ENCODE measurements around the gene HBZ.
"Not testable (repeated sequence)": the region's sequence is repeated elsewhere in the genome, so short reads cannot be mapped to it uniquely, and the experiment has no call there.

Gene HBZ

DNA sequence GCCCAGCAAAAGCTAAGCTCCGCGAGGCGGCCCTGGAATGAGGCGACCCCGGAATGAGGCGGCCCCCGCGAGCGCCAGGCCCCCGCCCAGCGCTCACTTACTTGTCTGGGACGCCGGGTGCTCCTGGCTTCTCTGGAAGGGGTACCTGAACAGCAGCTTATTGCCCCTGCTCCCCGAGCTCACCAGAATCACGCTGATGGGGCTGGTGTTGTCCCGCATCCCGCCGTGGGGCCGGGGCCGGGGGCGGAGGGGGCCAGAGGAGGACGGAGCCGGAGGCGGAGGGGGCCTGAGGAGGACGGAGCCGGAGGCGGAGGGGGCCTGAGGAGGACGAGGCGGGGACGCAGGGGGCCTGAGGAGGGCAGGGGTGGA lies 14.4 kb upstream of the HBZ start:
- FAIRE-seq = no peak

DNA sequence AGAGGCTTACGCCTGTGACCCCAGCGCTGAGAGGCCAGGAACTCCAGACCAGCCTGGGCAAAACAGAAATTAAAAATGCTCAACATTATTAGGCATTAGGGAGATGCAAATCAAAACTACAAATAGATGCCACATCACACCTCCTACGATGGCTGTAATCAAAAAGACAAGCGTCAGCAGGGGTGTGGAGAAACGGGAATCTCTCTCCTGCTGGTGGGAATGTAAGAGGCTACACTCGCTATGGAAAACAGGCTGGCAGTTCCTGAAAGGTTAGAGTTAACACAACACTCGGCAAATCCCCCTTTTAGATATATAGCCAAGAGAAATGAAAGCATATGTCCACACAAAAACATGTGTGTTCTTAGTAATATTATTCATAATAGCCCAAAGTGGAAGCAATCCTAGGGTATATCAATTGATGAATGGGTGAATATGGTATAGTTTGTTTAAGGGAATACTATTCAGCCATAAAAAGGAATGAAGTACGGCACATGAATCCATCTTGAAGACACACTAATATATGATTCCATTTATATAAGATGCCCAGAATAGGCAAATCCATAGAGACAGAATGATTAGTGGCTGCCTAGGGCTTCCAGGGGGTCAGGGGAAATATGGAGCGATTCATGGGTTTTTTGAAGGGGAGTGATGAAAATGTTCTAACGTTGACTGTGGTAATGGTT lies 12.1 kb upstream of the HBZ start:
- FAIRE-seq = no peak

DNA sequence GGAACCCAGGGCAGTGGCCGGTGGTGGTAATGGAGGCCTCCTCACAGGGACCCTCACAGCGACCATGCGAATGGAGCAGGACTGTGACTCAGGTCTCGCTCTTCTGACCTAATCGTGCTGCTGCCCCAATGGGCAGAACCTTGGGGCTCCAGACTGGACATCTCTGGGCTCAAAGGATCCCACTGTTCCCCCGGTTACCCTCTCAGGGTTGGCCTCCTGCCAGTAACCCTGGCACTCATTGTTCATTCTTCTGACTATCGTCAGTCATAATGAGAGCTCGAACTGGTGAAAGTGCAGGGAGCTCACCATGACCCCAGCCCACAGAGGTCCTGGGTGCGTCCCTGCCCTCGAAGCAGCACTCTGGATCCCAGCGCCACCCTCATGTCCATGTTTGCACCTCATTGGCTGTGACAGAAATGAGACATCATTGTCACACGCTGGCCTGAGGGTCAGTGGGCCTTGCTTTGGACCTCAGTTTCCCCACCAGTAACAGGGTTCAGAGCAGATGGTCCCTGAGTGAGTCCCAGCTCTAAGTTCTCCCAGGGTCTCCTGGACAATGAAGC lies 10.0 kb upstream of the HBZ start:
- no peak for FAIRE-seq

DNA sequence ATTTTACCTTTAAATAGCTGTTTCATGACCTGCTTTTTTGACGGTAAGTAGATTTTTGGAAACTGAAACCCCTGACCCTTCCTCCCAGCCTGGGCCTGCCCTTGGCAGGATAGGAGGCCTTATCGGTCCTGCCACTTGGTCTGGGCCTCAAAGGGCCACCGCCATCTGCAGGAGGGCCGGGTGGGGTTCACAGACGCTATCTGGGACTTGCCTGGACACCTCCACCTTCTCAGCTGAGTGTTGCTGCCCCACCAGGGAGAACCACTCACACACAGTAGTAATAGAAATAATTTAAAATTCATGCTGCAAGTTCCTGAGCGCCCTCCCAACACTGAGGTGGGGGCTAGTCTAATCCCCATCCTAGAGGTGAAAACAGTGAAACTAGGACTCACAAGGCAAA lies 9.4 kb upstream of the HBZ start:
- no peak for FAIRE-seq

DNA sequence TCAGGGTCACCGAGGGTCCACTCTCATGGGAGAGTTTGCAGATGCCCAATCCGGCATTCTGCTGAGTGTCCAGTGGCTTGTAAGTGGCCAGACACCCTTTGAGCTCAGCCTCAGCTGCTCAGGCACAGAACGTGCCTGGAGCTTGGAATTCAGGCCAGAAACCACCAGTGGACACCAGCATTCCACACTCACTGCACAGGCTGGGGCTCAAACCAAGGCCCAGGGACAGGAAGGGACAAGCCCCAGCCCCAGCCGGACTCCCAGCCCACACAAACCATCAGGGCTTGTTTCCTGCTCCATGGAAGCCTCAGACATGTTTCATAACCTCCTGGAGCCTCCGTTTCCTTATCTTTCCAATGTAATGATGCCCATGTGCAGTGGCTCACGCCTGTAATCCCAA lies 9.0 kb upstream of the HBZ start:
- no peak for FAIRE-seq

DNA sequence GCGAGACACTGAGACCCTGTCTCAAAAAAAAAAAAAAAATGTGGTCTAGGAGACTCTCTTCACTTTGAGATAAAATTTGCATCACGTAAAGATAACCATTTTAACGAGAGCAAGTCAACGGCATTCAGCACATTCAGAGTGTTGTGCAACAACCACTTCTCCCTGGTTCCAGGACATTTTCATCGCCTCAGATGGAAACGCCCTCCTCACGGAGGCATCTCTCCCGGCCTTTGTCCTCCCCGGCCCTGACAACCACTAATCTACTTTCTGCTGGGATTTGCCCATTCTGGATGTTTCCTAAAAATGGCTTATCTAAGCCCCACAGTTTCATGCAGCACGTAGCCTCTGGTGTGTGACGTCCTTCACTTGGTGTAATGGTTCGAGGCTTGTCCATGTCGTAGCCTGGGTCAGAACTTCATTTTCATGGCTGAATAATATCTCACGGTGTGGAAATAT lies 7.6 kb upstream of the HBZ start:
- FAIRE-seq = no peak

DNA sequence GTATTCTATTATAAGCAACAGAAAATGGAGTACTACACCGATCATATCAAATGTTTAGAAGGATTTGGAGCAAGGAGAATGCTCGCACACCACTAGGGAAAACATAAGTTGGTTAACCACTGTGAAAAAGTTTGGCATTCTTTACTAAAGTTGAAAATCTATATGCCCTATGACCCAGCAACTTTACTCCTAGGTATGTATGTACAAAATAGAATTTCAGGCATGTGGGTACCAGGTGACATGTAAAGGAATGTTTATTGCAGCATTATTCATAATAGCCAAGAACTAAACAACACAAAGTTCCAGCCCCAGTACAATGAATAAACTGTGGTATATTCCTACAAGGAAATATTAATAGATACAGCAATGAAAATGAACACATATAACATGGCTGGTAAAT lies 5.8 kb upstream of the HBZ start:
- FAIRE-seq = no peak

DNA sequence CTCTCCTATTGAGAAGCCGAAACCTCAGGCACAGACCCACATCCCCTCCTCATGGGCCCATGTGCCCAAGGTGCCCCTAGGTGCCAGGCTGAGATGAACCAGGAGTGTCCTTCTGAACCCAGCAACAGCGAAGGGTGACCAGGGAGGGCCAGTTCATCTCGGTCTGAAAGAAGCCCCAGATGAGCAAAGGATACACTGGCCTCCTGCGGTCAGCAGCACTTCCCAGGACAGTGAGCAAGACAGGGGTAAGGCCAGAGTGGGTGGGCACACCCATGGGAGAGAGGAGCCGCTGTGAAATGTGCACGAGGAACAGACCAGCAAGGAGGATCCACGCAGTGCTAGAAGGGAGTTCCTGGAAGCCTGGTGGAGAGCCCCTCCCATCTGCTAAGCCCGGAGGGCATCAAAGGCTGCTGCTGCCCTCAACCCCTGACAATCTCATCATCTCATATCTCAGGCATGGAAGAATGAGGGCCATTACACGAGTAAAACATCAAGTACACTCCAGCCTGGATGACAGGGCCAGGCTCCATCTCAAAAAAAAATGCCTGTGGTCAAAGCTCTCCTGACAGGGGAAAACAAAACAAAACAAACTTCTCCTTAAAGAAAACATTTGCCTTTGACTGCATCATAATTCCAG lies 3.3 kb upstream of the HBZ start:
- FAIRE-seq = no peak

DNA sequence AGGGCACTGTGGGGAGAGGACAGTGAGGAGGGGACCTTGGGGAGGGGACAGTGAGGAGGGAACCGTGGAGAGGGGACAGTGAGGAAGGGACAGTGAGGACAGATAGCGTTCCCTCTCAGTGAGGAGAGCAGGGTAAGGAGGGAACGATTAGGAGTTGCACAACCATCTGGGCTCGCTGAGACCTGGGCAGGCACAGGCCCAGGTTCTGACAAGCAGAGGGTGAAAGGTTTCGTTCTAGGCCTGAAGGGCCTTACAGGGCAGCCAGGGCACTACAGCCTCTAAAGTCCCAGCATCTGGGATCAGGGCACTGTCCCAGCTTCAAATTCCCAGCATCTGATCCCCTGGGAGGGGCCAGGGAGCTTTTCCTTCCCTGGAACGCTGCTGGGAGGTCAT lies 681 bp downstream of the HBZ start:
- not testable (repeated sequence) for FAIRE-seq

DNA sequence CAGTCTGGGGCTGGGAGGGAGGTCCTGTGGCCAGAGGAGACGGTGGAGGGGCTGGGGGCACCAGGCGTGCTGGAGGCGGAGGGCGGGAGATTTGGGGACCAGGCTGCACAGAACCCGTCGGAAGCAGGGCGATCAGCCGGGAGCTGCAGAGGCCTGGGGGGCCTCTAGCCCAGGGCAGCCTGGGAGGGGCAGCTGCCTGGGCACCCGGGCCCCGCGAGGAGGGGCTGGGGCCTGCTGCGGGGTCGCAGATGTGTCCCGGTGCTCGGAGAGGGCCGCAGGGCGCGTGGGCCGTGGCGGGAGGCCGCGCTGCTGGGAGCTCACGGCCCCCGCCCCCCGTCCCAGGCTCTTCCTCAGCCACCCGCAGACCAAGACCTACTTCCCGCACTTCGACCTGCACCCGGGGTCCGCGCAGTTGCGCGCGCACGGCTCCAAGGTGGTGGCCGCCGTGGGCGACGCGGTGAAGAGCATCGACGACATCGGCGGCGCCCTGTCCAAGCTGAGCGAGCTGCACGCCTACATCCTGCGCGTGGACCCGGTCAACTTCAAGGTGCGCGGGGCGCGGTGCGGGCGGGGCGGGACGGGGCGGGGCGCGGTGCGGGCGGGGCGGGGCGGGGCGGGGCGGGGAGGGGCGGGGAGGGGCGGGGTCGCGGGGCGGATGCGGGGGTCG lies 1.2 kb downstream of the HBZ start:
- not testable (repeated sequence) for FAIRE-seq

DNA sequence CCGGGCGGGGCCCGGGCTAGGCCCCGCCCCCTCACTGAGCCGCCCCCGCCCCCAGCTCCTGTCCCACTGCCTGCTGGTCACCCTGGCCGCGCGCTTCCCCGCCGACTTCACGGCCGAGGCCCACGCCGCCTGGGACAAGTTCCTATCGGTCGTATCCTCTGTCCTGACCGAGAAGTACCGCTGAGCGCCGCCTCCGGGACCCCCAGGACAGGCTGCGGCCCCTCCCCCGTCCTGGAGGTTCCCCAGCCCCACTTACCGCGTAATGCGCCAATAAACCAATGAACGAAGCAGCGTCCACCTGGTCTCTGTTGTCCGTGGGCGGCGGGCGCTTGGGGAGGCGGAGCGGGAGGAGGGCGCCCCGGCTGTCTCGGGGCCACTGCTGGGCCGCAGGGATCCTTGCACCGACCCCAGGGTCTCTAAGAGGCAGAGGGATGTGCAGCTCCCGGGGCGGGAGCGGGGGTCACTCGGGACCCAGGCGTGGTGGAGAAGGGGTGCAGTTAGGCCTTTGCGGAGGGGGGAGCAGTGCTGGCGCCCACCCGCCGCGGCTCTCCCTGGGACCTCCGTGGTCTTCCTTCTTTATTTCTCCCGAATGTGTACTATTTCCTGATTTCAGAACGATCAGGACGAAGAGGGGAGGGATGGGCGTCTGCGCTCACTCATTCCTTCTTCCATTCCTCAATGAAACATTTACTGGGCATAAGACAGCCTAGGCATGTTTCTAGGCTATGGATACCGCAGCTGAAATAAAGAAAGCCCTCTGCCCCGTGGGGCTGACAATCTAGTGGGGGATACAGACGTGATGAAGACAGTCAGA lies 2.0 kb downstream of the HBZ start:
- no peak for FAIRE-seq

DNA sequence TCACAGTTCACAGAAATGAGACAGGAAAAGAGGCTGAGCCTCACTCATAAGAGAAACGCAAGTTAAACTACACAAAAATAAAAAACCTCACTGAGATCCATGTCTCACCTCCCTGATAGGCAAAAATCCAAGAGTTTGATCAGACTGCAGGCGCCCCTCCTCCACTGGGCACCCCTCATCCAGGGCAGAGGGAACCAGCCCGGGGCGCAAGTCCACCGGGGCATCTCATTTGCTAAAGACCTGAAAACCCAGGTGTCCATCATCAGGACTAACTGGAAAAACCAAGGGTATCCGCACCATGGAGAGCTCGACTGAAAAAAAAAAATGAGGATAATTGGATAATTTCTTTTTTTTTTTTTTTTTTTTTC lies 2.6 kb downstream of the HBZ start:
- FAIRE-seq = no peak

DNA sequence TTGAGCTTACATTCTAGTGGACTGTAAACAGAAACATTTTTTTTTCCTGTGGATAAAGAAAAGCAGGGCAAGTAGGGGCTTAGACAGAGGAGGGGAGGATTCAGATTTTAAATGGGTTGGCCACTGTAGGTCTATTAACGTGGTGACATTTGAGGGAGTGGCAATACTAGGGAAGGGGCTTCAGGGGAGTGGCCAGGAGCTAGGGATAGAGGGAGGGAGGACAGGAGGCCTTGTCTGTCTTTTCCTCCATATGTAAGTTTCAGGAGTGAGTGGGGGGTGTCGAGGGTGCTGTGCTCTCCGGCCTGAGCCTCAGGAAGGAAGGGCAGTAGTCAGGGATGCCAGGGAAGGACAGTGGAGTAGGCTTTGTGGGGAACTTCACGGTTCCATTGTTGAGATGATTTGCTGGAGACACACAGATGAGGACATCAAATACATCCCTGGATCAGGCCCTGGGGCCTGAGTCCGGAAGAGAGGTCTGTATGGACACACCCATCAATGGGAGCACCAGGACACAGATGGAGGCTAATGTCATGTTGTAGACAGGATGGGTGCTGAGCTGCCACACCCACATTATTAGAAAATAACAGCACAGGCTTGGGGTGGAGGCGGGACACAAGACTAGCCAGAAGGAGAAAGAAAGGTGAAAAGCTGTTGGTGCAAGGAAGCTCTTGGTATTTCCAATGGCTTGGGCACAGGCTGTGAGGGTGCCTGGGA lies 6.8 kb downstream of the HBZ start:
- FAIRE-seq = no peak

DNA sequence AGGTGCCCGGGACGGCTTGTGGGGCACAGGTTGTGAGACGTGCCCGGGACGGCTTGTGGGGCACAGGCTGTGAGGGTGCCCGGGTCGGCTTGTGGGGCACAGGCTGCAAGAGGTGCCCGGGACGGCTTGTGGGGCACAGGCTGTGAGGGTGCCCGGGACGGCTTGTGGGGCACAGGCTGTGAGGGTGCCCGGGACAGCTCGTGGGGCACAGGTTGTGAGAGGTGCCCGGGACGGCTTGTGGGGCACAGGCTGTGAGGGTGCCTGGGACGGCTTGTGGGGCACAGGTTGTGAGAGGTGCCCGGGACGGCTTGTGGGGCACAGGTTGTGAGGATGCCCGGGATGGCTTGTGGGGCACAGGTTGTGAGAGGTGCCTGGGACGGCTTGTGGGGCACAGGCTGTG lies 7.8 kb downstream of the HBZ start:
- FAIRE-seq = not testable (repeated sequence)

DNA sequence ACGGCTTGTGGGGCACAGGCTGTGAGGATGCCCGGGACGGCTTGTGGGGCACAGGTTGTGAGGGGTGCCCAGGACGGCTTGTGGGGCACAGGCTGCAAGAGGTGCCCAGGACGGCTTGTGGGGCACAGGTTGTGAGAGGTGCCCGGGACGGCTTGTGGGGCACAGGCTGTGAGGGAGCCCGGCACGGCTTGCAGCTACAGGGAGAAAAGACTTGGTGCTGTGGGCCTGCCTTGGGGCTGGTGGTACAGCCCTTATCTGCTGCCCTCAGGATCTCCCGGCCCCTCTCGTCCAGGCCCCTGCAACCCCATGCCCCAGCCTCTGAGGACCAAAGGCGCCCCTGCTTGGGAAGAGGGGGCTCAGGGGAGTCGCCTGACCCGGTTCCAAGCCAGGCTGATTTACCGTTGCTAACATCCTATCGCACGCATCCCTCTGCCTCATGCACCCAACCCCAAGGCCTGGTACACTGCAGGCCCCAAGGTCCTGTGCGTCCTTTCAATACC lies 8.3 kb downstream of the HBZ start:
- no peak for FAIRE-seq

DNA sequence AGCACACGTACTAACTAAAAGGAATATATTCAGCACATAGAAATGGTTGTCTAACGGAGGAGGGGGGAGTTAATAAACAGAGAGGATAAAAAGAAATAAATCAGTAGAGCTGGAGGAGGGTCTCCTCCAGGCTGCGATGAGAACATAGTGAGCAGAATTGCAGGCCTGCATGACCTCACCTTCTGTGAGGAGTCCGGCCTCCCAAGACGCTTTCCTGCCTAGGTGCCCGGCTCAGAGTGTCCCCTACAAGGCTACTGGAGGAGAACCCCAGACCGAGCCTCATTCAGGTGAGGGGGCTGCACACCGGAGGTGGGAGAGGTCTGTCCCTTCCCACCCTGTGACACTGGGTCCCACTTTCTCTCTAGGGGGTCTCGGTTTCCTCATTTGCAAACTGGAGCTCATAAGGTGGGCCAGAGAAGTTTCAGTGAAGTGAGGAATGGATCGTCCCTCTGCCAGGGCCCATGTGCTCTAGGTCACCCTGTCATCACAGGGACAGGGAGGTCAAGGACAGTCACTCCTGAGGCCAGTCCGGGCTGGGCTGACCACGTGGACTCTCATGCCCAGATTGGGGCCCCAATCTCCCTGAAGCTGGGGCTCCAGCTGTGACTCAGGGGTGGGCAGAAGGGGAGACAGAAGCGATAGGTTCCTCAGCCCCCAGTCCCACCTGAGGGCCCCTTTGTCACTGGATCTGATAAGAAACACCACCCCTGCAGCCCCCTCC lies 10.0 kb downstream of the HBZ start:
- FAIRE-seq = no peak

DNA sequence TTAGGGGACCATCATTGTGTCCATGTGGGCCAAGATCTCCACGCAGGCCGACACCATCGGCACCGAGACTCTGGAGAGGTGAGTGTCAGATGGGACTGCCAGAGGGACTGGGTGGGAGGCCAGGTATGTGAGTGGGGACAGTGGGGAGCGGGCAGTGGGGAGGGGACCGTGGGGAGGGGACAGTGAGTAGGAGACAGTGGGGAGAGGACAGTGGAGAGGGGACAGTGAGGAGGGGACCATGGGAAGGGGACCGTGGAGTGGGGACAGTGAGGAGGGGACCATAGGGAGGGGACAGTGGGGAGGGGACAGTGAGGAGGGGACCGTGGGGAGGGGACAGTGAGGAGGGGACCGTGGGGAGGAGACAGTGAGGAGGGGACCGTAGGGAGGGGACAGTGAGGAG lies 10.7 kb downstream of the HBZ start:
- not testable (repeated sequence) for FAIRE-seq

DNA sequence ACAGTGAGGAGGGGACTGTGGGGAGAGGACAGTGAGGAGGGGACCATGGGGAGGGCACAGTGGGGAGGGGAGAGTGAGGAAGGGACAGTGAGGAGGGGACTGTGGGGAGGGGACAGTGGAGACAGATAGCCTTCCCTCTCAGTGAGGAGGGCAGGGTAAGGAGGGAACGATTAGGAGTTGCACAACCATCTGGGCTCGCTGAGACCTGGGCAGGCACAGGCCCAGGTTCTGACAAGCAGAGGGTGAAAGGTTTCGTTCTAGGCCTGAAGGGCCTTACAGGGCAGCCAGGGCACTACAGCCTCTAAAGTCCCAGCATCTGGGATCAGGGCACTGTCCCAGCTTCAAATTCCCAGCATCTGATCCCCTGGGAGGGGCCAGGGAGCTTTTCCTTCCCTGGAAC lies 11.3 kb downstream of the HBZ start:
- FAIRE-seq = not testable (repeated sequence)

DNA sequence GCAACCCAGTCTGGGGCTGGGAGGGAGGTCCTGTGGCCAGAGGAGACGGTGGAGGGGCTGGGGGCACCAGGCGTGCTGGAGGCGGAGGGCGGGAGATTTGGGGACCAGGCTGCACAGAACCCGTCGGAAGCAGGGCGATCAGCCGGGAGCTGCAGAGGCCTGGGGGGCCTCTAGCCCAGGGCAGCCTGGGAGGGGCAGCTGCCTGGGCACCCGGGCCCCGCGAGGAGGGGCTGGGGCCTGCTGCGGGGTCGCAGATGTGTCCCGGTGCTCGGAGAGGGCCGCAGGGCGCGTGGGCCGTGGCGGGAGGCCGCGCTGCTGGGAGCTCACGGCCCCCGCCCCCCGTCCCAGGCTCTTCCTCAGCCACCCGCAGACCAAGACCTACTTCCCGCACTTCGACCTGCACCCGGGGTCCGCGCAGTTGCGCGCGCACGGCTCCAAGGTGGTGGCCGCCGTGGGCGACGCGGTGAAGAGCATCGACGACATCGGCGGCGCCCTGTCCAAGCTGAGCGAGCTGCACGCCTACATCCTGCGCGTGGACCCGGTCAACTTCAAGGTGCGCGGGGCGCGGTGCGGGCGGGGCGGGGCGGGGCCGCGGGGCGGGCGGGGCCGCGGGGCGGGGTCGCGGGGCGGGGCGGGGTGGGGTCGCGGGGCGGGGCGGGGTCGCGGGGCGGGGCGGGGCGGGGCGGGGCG lies 11.8 kb downstream of the HBZ start:
- not testable (repeated sequence) for FAIRE-seq

DNA sequence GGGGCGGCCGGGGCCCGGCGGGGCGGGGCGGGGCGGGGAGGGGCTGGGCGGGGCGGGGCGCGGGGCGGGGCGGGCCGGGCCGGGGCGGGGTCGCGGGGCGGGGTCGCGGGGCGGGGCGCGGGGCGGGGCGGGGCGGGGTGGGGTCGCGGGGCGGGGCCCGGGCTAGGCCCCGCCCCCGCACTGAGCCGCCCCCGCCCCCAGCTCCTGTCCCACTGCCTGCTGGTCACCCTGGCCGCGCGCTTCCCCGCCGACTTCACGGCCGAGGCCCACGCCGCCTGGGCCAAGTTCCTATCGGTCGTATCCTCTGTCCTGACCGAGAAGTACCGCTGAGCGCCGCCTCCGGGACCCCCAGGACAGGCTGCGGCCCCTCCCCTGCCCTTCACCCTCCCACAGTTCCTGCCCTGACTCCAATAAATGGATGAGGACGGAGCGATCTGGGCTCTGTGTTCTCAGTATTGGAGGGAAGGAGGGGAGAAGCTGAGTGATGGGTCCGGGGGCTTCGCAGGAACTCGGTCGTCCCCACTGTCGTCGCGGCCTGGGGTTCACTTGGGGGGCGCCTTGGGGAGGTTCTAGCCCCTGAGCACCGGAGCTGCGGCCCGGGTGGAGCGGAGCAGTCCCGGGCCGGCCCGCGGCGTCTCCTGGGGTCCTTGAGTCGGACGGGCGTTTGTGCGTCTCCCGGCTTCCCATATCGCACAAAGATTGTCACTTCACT lies 12.5 kb downstream of the HBZ start:
- FAIRE-seq = no peak

All from endometrium (tissue), 2 donors.